VCaP (cell line): ENCODE measurements around the gene NTNG1.

ENCODE experiments used
- H3K27ac ChIP-seq: fragments of 450-650 bp; 2 replicates; pipeline ENCODE4 v1.5.1; 2017
- TF ChIP-seq, protein P1 (sequence below): fragments of 450-650 bp; conservative IDR thresholded peaks from 2 replicates; pipeline ENCODE4 v1.5.1; 2017; ENCODE audit warnings: mild to moderate bottlenecking, moderate library complexity

NTNG1 gene

DNA sequence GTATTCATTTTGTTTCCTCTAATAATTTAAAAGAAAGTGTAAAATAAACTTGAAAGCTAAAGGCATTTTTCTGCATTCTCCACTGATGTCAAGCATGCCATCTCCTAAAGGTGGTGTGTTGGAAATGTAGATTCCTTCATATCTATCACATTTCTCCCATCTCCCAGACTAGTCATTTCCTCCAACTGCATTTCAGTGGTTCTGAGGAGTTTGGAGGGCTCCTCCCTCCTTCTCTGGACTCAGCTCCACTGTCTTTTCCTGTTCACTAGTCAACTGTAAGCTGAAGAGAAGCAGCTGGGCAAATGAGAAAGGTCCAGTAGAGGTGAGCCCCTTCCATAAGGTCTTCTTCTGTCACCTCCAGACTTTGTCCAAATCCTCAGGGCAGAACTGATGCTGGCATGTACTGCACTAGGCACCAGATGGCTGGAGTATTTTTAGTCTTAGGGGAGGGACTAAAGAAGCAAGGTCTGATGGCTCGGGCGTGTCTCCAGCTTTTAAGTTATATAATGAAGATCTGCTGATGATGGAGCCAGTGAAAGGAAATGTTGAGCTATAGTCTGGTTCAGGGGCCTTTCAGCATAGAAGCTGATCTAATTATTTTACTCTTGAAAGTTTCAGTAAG is 186.1 kb downstream of the NTNG1 start:
- no peak overlapping the region for H3K27ac ChIP-seq
- TF ChIP-seq, protein P1, sequence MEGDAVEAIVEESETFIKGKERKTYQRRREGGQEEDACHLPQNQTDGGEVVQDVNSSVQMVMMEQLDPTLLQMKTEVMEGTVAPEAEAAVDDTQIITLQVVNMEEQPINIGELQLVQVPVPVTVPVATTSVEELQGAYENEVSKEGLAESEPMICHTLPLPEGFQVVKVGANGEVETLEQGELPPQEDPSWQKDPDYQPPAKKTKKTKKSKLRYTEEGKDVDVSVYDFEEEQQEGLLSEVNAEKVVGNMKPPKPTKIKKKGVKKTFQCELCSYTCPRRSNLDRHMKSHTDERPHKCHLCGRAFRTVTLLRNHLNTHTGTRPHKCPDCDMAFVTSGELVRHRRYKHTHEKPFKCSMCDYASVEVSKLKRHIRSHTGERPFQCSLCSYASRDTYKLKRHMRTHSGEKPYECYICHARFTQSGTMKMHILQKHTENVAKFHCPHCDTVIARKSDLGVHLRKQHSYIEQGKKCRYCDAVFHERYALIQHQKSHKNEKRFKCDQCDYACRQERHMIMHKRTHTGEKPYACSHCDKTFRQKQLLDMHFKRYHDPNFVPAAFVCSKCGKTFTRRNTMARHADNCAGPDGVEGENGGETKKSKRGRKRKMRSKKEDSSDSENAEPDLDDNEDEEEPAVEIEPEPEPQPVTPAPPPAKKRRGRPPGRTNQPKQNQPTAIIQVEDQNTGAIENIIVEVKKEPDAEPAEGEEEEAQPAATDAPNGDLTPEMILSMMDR: no peak

DNA sequence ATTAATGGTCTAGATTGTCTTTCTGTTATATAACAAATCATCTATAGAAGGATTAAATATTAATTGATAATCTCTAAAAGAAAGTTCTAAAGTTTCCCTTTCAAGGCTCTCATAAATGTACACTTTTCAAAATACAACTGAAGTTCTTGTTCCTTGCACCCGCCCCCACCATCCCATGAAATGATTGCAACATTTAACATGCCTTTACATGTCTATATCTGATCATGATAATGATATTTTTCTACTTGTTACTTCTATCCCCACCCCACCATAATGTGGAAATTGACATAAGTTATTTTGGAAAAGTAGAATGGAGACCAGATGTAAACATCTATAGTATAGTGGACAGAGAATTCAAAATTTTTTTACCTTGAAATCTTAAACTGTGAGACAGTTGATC is 186.6 kb downstream of the NTNG1 start:
- TF ChIP-seq, protein P1: no peak
- H3K27ac ChIP-seq: no peak overlapping the region

DNA sequence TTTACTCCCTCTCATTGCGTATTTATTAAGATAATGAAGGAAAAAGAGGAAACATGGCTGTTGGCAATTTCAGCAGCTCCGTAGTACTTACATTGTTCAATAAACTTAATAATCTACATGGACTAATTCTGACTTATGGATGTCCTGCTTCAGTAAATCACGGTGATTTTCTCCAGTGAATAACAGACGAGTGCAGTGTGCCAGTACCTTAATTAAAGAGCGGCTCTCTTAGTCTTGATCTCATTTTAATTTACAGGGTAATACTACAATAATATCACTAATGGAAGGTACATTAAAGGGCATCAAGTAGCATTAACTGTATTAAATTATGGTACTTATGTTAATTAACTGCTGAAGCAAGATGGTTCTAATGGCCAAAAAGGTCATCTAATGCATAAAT is 187.2 kb downstream of the NTNG1 start:
- TF ChIP-seq, protein P1: no peak
- no peak overlapping the region for H3K27ac ChIP-seq

DNA sequence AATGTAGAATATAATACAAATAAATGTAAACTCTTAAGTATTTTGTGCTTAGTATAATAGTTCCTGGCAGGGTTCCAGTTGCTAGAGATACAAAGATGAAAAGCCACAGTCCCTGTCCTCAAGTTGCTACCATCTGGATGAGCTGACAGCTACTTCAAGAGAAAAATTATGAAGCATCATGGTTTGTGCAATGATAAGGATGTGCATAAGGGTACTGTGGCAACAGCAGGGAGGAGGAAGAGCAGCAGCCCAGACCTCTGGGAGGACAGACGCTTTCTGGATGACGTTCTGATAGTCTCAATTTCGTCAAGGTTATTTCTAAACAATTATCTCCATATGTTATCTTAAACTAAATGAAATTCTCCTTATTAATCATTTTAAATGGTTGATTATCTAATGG is 198.9 kb downstream of the NTNG1 start:
- H3K27ac ChIP-seq: no peak overlapping the region
- TF ChIP-seq, protein P1: no peak

DNA sequence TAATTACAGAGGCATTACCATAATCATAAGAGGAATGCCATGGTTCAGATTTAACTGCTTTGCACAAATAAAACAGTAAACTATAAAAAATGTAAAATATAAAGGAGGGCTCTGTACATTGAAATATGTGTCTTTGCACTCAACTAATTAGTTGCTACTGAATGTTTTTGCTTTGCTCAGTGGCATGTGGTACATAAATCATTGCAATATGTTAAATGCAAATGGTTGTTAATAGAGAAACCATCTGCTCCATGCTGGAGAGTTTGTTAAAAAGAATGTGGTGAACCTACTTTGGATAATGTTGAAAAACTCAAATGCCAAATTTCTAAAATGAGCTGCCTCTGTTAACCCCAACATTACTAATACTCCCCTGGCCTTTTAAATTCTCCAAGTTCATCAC is 201.5 kb downstream of the NTNG1 start:
- H3K27ac ChIP-seq: no peak overlapping the region

DNA sequence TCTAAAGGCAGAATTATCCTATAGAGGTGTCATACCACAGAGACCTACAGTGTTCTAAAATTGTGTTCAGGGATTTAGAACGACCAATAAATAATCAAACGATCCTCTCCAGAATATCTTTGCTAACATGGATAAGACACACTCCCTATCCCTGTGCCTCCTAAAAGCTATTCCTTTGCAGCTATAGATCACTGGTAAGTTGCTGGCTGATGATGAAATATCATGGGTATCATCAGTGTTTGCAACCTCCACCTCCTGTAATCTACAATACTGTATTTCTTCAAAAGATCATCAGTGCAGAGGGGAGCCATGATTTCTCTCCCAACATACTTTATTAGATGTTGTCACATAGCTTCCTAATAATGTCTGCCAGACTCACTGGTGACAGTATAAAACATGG is 201.9 kb downstream of the NTNG1 start:
- TF ChIP-seq, protein P1: no peak
- no peak overlapping the region for H3K27ac ChIP-seq

More for the DNA sequence above, 201.5 kb downstream of the NTNG1 start:
- TF ChIP-seq, protein P1: no peak

DNA sequence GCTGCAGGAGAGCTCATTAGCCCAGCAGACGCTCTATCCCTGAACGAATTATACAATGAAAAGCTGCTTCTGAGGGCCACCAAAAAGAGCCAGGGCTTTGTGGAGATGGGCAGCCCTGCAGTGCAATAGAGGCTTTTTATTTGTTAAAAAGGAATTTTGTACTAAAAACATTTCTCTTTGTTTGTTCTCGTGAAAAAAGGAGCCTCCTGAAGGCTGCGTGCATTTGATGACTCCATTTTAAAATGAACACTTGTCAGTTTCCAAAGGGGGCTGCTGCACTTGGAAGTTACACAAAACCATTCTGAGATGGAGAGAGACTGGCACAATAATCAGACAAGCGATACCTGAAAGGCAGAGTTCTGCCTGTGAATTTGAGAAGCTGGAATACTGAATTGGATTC is 202.8 kb downstream of the NTNG1 start:
- H3K27ac ChIP-seq: no peak overlapping the region
- TF ChIP-seq, protein P1: no peak
